IMR-90 (cell line): Measurements from ENCODE around the gene ANKH.

Experiments
- CEBPB ChIP-seq: IDR thresholded peaks from 2 replicates; pipeline ENCODE4 v1.6.1; 2012; ENCODE audit warnings: low read depth, low read length, improper control_type of control experiment
- CTCF ChIP-seq: conservative IDR thresholded peaks from 2 replicates; pipeline ENCODE4 v1.5.1; 2012; ENCODE audit warnings: mild to moderate bottlenecking, low read depth, low read length, improper control_type of control experiment
- ELK1 ChIP-seq: fragments of 150-350 bp; IDR thresholded peaks from 2 replicates; pipeline ENCODE4 v1.6.1; 2016; ENCODE audit warnings: low read depth, mild to moderate bottlenecking, low read length, moderate library complexity, borderline replicate concordance
- FOS ChIP-seq: fragments of 150-350 bp; IDR thresholded peaks from 2 replicates; pipeline ENCODE4 v1.6.1; 2016; ENCODE audit warnings: low read depth, low read length
- POLR2A ChIP-seq: IDR thresholded peaks from 2 replicates; pipeline ENCODE4 v1.6.1; 2012; ENCODE audit warnings: mild to moderate bottlenecking, low read depth, low read length
- RCOR1 ChIP-seq: IDR thresholded peaks from 2 replicates; pipeline ENCODE4 v1.6.1; 2012; ENCODE audit warnings: mild to moderate bottlenecking, low read length, improper control_type of control experiment; ENCODE audit not compliant: insufficient replicate concordance
- RFX5 ChIP-seq: IDR thresholded peaks from 2 replicates; pipeline ENCODE4 v1.8.0; 2012; ENCODE audit warnings: low read depth, mild to moderate bottlenecking, low read length, moderate library complexity
- SMC3 ChIP-seq: fragments of 150-350 bp; IDR thresholded peaks from 2 replicates; pipeline ENCODE4 v1.6.1; 2016; ENCODE audit warnings: low read depth, mild to moderate bottlenecking, antibody characterized with exemption, low read length, moderate library complexity

DNA sequence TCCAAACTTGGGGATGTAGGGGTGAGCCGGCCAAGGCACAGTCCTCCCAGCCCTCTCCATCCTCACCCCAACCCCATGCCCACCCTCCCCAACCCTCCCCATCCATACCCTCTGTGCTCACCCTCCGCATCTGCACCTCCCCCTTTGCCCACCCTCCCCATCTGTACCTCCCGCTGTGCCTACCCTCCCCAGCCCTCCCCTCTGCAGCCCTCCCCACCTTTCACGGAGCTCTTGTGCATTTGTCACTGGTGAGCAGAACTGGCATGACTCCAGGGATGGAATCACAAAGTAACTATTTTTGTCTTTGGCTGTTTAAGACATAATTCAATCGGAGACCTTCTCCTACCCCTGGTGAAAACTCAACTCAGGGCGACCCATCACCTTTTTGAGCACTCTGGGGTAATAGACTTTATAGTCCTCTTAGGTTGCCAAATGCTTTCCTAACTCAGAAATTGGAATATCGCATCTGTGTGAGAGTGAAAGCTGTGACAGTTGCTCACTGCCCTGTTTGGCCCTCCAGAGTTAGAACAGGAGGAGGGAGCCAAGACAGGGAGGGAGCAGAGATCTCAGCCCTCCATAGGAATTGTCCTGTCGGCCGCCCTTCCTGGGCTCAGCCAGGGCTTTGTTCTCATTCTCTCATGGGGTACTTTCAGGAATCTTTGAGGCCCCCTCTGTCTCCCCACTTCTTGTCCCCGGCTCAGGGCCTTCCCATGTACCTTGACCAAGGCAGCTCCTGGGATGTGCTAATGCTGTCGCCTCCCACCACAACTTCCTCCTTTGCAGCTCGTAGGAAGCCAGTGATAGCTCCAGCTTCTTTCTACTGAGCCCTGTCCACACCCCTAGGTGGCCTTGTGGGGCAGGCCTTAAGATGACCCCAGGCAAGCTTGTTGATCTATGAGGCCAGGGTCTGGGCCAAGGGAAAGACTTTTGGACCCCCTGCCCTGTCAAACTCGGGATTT is 170.8 kb downstream of the ANKH start:
- TF ChIP-seq CEBPB: no peak
- TF ChIP-seq CTCF: no peak
- no peak for TF ChIP-seq FOS
- no peak for TF ChIP-seq RCOR1
- no peak for TF ChIP-seq ELK1
- TF ChIP-seq POLR2A: no peak
- no peak for TF ChIP-seq SMC3
- TF ChIP-seq RFX5: no peak
